GM19328 (cell line): Measurements from ENCODE around the gene CREG2.

Experiments
- ATAC-seq: cut with Tn5 transposase; IDR thresholded peaks from one replicate; pipeline ENCODE4 v1.9.1; 2021; ENCODE audit warnings: mild to moderate bottlenecking, moderate library complexity; ENCODE audit not compliant: unreplicated experiment

The CREG2 gene

DNA sequence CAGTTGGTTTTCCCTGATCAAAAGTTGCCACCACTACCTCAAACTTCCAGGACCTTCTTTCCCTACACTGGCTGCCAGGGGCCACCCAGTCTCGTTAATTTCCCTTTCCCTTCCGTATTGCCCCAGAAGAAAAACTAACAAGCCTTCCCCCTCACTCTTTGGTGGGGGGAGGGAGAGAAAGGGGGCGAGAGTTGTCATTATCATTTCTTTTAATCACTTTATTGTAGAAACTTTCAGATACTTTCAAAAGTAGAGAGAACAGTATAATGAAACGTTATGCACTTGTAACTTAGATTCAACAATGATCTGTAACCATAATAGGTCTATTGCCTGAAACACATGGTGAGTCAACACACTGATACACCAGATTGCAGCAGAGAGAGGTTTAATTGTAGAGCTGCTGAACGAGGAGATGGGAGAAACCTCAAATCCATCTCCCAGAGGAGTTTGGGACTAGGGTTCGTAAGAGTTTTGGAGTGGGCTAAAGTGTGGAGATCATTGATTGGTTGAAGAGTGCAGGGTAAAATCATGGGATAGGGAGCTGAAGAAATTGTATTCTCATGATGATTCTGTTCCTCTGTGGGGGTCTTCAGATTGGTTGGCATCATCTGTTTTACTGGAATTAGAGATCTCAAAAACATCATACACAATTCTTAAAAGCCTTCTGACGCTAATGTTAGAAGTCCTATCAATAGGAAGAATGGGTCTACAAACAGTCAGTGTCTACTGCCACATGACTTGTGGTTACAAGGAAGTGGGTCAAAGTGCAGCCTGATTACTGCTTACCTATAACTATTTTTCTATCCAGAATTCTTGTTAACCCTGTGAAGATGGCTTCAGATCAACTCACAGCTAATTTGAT is 76.2 kb downstream of the CREG2 start:
- no peak for ATAC-seq

DNA sequence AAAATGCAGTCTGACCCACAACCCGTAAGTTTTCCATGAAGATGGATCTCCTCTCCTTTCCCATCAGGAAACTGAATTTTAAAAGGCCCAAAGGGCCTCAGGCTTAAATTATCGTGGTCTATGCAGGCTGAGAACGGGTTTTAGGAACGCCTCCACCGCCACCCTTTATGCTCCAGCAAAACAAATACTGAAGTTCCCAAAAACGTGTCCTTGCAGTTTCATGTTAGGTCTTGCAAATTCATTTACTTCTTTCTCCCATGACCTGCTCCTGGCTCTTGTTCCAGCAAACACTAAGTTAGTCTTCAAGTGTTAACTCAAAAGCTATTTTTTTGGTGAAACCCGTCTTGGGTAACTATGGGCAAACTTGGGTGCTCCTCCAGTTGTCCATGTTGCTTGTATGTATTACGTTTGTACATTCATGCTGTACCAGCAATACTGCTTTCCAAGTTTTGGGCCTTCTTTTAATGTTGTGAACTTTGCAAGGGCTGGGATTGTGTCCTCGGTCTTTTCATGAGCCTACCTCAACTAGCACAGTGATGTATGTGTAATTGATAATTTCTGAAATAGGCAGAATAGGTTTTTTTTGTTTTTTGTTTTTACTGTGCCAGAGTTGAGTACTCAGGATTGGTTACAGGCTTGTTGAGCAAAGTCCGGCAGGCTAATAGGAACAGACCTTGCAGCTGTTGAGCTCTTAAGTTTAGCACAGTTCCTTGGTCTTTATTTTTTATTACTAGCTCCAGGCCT is 77.0 kb downstream of the CREG2 start:
- ATAC-seq: no peak

DNA sequence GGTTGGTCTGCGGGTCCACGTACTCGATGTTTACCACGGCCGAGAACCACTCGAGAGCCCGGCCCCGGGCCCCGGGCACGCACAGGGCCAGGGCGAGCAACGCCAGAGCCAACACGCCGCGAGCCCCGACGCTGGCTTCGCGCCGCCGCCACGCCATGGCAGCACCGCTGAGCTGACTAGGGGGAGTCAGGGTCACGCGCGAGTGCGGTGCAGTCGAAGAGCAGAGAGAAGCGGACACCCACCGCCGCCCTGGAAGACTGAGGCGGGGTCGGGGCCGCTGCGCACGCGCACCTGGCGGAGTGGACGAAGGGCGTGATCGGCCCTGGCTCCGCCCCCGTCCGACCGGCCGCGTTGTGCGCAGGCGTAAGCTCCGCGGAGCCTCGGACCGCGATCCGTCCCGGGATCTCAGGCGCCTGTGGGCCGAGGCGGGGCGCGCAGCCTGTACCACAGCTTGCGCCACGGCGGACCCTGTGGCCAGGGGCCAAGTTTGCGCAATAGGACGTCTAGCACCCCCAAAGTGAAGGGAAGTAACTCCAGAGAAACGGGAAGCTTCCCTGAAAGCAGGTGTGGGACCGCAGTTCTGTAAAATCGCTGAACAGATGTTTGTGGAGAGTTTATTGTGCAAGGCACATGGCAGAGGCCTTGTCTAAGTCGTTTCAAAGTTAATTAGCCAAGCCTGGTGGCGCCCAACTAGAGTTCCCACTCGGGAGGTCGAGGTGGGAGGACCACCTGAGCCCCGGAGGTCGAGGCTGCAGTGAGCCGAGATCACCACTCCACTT is 78.7 kb downstream of the CREG2 start, which contains the start of gene RNF149:
RNF149 (minus strand) TSS at position 270 of the 779 bp plus-strand sequence; CDS start at position 157, 113 bp downstream.
- peak; percentile 63 for ATAC-seq

DNA sequence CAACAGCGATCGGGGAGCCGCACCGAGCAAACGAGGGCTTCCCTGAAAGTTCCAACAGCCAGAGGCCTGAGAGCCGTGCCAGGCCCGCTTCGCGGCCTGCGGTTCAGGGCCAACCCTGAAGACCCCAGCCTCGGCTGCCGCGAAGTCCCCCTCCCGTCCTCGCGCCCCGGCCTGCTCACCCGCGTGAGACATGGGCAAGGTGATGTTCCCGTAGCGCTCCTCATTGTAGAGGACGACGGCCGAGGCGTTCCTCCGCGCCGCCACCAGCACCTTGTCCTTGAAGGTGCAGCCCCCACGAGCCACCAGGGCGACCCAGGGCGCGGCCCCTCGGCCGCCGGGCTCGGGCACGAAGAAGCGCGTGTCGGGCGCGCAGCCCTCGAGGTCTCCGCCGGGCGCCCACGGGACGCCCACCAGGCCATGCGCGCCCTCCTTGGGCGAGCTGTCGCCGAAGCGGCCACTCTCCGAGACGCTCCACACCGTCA is 79.3 kb downstream of the CREG2 start:
- ATAC-seq: peak; percentile 16

DNA sequence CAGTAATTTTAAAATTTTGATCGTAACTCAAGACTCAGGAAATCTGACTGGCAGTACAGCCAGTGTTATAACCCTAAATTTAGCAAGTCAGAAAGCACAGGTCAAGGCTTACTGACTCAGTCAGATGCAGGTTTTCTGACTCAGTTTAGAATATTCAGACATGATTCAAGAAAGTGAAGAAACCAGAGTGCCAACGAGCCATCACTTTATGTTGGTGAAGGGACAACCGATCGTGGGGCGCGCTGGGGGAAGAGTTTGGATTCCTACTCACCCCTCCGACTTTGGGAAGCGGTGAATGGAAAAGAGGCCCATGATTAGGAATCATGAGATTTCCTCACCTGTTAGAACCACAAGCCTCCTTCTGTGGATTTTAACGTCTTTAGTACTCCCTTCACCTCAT is 79.8 kb downstream of the CREG2 start:
- no peak for ATAC-seq

DNA sequence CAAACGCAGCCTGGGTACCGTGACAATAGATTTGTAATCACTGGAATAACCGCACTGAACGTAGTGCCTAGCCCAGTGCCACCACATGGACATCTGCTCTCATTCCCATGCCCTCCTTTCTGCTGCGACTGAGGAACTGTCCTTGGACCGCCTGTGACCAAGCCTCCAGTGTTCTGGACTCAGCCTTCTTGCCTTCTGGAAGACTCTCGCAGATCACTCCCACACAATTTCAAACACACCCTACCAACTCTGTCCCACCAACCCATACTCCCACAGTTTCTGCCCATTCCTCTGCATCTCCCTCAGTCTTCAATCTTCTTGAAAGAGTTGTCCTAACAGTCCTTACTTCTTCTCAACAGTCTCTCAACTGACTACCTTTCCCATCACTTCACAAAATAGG is 80.9 kb downstream of the CREG2 start:
- peak; percentile 4 for ATAC-seq

DNA sequence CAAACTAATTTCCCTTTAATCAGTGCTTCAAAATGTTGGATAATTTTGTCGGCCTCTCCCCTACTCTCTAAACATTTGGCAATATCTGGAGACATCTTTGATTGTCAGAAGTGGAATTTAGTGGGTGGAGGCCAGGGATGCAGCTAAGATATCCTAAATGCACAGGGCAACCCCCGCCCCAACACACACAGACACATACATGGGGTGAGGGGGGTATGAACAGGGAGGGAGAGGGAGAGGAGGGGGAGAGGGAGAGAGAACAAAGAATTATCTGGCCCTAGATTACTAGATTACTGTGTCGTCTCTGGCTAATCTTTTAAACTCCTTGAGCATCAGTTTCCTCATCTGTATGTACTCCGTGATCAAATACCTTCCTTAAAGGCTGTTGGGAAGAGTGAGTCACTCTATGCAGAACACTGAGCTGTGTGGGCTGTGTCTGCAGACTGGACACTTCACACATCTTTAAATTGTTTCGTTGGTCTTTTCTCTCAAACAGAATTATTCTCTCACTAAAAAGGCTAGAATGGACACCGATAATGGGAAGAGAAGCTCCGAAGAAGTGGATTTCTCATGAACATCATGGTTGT is 81.7 kb downstream of the CREG2 start:
- ATAC-seq: no peak

DNA sequence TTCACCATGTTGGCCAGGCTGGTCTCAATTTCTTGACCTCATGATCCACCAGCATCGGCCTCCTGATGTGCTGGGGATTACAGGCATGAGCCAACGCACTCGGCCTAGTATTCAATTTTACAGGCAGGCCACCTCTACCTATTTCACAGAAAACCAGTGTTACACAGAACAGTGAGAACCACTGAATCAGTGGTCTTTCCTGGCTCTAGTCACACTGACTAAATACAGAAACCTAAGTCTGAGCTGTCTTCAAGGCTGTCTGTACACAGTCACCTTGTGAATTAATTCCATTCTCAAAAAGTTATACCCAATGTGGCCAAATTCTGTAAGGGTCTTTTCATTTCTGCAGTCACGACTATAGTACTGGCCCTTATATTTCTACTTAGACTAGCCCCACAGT is 82.3 kb downstream of the CREG2 start:
- ATAC-seq: no peak

DNA sequence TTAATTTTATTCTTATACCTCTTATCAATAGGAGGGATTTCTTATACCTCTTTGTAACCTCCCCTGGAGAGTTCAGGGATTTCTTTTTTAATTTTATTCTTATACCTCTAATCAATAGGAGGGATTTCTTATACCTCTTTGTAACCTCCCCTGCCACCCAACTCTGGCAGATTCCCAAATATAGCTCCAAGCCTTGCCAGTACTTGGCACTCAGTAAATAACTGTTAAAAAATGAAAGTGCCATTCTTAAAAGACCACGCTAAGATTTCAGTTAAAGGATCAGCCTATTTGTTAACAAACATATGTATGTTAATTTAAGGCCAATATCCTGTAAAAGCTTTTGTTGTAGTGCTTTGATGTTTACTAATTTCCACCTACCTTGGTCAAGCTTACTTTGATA is 83.6 kb downstream of the CREG2 start:
- no peak for ATAC-seq

DNA sequence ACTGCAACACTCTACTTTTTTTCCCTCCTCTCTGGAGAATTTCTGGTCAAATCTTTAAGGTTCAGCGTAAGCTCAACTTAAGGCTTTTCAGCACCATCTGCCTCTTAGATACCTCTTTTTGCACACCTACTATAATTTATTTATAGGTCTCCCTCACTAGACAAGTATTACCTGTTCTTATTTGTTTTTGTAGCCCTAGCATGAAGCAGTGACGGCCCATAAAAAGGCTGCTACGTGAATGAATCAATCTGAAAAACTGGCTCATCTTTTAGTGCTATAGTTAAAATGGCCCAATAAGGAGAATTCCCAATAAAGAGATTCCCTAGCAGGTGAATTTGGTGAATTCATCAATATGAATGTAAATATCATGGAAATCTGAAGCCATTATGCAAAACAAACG is 85.3 kb downstream of the CREG2 start:
- no peak for ATAC-seq

DNA sequence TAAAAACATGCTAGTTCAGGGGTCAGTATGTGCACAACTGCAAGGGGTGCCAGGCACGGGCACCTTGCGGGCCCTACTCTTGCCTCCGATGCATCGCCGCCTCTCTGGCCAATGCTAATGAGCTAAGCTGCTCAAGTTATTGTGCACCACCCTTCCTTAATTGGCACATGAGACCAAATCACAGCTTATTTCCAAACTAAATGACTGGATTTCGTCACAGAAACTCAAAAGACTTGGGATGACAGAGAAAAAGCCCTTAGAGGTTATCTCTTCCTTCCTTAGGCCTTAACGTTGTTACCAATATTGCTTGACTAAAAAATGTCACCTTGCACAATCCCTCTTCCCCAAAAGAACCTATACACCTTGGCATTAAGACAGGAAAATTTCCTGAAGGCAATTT is 86.5 kb downstream of the CREG2 start:
- ATAC-seq: no peak

DNA sequence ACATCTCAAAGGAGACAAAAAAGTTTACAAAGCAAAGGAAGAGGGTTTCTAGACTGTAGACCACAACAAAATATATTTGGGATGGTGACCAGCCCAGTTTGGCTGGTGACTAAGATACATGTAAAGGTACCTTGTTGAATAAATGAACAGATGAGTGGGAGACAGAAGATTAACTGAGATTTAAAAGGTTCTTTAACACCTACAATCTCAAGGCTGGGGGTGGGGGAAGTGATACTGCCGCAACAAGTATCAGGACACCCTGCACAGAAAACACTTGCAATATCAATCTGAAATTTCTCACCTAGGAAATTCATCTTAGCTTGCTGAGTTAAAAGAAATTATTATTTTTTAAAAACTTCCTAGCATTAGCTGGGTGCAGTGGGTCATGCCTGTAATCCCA is 87.1 kb downstream of the CREG2 start:
- no peak for ATAC-seq

DNA sequence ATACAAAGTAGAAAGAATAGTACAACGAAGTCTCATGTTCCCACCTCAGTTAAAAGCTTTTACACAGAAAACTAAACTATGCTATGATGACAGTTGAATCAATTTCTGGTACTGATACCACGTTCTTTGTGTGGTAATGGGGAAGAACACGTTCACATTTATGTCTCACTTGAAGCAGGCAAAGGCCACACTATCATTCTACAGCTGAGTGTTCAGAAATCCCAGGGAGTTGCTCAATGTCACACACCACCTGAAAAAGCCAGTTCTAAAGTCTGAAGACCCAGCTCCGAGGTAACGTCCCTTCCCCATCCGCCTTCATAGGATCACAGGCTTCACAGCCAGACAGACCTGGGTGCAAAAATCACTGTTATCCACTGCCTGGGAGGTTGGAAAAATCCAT is 87.7 kb downstream of the CREG2 start:
- ATAC-seq: no peak

DNA sequence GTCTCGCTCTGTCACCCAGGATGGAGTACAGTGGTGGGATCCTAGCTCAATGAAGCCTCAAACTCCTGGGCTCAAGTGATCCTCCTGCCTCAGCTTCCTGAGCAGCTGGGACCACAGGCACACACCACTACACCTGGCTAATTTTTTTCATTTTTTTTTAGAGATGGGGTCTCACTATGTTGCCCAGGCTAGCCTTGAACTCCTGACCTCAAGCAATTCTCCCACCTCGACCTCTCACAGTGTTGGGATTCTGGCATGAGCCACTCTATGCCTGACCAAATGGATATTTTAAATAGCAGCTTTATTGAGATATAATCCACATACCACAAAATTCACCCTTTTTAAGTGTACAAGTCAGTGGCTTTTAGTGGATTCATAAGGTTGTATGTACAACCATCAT is 89.9 kb downstream of the CREG2 start:
- ATAC-seq: no peak

DNA sequence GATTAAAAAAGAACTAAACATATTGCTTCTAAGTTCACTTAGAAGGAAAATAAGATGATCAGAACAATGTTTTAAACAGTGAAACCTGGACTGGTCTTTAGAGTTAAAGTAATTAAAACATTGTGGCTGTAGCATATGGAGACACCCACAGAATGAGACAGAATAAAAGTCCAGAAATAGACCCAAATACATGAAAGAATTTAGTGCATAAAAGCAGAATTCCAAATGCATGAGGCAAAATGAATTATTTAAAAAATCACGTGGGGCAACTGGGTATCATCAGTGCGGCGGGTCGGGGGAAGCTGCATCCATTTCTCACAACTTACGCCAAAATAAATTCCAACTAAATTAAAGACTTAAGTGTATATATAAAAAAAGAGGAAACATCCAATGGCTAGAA is 90.9 kb downstream of the CREG2 start:
- no peak for ATAC-seq

DNA sequence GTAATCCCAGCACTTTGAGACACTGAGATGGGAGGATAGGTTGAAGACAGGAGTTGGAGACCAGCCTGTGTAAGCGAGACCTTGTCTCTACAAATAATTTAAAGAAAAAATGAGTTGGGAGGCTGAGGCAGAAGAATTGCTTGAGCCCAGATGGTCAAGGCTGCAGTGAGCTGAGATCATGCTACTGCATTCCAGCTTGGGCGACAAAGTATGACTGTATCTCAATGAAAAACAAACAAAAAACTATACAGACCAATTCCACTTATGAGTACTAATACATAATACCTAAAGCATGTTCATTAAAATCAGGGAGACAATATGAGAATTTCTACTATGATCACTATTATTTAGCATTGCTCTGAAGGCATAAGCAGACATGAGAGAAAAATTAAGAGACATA is 91.4 kb downstream of the CREG2 start:
- ATAC-seq: no peak
